ENCODE measurements around the gene B4GALT7.

DNA sequence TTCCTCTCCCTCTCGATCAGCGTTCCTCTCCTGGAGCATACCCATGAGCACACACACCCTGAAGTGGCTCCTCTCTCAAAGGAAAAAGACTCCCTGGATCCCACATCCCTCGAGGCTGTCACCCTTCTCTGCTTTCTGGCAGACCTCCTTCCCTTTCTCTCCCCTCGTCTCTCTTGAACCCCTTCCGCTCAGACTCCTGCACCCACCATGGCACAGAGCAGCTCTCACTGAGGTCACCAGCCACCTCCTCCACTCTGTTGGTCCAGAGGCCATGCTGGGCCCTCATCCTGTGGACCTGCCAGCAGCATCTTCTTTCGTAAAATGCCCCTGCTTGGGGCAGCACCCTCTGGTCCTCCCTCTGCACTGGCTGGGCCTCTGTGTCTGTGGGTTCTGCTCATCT is 5.7 kb downstream of the B4GALT7 start:
- TF ChIP-seq EZH2phosphoT487 (IDR thresholded peaks at IDR 0.05; ENCODE audit: insufficient read depth, low read depth) = no peak
- no peak for TF ChIP-seq EZH2 (IDR thresholded peaks at IDR 0.05; ENCODE audit: insufficient read depth, poor library complexity, severe bottlenecking)

Measured in GM23248 (cell line).